Hepatocyte (in vitro differentiated cells): ENCODE measurements around the gene DHRS12.

Source experiments
- EZH2 ChIP-seq: fragments of 200-600 bp; sonication (generic); IDR thresholded peaks from 2 replicates; pipeline ENCODE4 v1.6.1; 2016; ENCODE audit warnings: antibody characterized with exemption, mild to moderate bottlenecking, borderline replicate concordance
- TF ChIP-seq, protein P1 (sequence below): fragments of 200-600 bp; sonication (generic); IDR thresholded peaks from 2 replicates; pipeline ENCODE4 v1.5.1; 2016; ENCODE audit warnings: antibody characterized with exemption, mild to moderate bottlenecking; ENCODE audit not compliant: poor library complexity

DNA sequence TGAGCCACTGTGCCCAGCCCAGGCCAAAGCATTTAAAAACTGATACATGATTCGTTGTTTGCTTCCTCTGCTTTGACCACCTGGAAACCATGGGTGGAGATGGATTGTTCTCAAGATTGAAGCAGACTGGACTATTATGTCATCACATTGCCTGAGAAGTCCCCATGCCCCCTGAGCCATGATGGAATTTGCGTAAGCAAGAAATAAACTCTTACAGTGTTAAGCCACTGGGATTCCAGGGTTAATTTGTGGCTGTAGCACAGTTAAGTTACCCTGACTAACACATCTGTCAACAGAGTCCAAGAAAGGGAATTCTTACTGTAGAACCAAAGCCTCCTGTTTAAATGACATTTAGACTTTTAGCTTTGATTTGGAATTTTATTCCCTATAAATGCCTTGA lies 19.4 kb upstream of the DHRS12 start:
- TF ChIP-seq, protein P1, sequence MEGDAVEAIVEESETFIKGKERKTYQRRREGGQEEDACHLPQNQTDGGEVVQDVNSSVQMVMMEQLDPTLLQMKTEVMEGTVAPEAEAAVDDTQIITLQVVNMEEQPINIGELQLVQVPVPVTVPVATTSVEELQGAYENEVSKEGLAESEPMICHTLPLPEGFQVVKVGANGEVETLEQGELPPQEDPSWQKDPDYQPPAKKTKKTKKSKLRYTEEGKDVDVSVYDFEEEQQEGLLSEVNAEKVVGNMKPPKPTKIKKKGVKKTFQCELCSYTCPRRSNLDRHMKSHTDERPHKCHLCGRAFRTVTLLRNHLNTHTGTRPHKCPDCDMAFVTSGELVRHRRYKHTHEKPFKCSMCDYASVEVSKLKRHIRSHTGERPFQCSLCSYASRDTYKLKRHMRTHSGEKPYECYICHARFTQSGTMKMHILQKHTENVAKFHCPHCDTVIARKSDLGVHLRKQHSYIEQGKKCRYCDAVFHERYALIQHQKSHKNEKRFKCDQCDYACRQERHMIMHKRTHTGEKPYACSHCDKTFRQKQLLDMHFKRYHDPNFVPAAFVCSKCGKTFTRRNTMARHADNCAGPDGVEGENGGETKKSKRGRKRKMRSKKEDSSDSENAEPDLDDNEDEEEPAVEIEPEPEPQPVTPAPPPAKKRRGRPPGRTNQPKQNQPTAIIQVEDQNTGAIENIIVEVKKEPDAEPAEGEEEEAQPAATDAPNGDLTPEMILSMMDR = no peak
- TF ChIP-seq EZH2 = no peak
